MM.1S (cell line): ENCODE results near the gene ELOA.
"Not testable (repeated sequence)": the region's sequence is repeated elsewhere in the genome, so short reads cannot be mapped to it uniquely, and the experiment has no call there.

Experiments used
- DNase-seq: peaks from one replicate; pipeline ENCODE4 v3.0.0-alpha.2; 2015
- H2AFZ ChIP-seq: fragments of 300-600 bp; sonication (generic); 2 replicates; pipeline ENCODE4 v1.6.0; 2016; ENCODE audit warnings: antibody characterized with exemption, low read length
- H3F3A ChIP-seq: fragments of 300-600 bp; sonication (generic); 2 replicates; pipeline ENCODE4 v1.6.1; 2016; ENCODE audit warnings: mild to moderate bottlenecking, antibody characterized with exemption, low read length, moderate library complexity, mixed read lengths; ENCODE audit not compliant: insufficient read depth
- H3K27ac ChIP-seq: fragments of 300-600 bp; sonication (generic); 2 replicates; pipeline ENCODE4 v1.5.1; 2016; ENCODE audit warnings: mild to moderate bottlenecking, low read length
- H3K27me3 ChIP-seq: fragments of 300-600 bp; sonication (generic); replicated peaks from 2 replicates; pipeline ENCODE4 v1.6.0; 2016; ENCODE audit warnings: low read length; ENCODE audit not compliant: insufficient read depth
- H3K36me3 ChIP-seq: fragments of 300-600 bp; sonication (generic); replicated peaks from 2 replicates; pipeline ENCODE4 v1.6.1; 2016; ENCODE audit warnings: mild to moderate bottlenecking, low read length, mixed read lengths; ENCODE audit not compliant: insufficient read depth
- H3K4me1 ChIP-seq: fragments of 300-600 bp; sonication (generic); 2 replicates; pipeline ENCODE4 v1.6.1; 2016; ENCODE audit warnings: low read length, mixed read lengths
- H3K4me2 ChIP-seq: fragments of 300-600 bp; sonication (generic); 2 replicates; pipeline ENCODE4 v1.6.0; 2016; ENCODE audit warnings: low read depth, low read length
- H3K4me3 ChIP-seq: fragments of 300-600 bp; sonication (generic); 2 replicates; pipeline ENCODE4 v1.5.1; 2016; ENCODE audit warnings: low read length, mixed read lengths
- H3K79me2 ChIP-seq: fragments of 300-600 bp; sonication (generic); 2 replicates; pipeline ENCODE4 v1.6.1; 2016; ENCODE audit warnings: mixed run types, low read length, mixed read lengths
- H3K9ac ChIP-seq: fragments of 300-600 bp; sonication (generic); 2 replicates; pipeline ENCODE4 v1.6.1; 2016; ENCODE audit warnings: low read length, mixed read lengths
- H3K9me2 ChIP-seq: fragments of 300-600 bp; sonication (generic); replicated peaks from 2 replicates; pipeline ENCODE4 v1.6.1; 2016; ENCODE audit warnings: mild to moderate bottlenecking, low read length, mixed read lengths; ENCODE audit not compliant: insufficient read depth
- H3K9me3 ChIP-seq: fragments of 300-600 bp; sonication (generic); replicated peaks from 2 replicates; pipeline ENCODE4 v1.6.1; 2016; ENCODE audit warnings: mild to moderate bottlenecking, low read length, mixed read lengths; ENCODE audit not compliant: insufficient read depth
- H4K20me1 ChIP-seq: fragments of 300-600 bp; sonication (generic); 2 replicates; pipeline ENCODE4 v1.6.1; 2016; ENCODE audit warnings: mild to moderate bottlenecking, low read length, moderate library complexity, mixed read lengths; ENCODE audit not compliant: insufficient read depth
- CTCF ChIP-seq: fragments of 300-600 bp; sonication (generic); IDR thresholded peaks from 2 replicates; pipeline ENCODE4 v1.5.1; 2016; ENCODE audit warnings: antibody characterized with exemption, low read length, mixed read lengths
- EZH2 ChIP-seq: fragments of 300-600 bp; sonication (generic); optimal IDR thresholded peaks from 2 replicates; pipeline ENCODE3; 2017; ENCODE audit warnings: low read depth, mild to moderate bottlenecking, antibody characterized with exemption, low read length, mixed read lengths
- EZH2phosphoT487 ChIP-seq: fragments of 300-600 bp; sonication (generic); IDR thresholded peaks from 2 replicates; pipeline ENCODE4 v1.6.1; 2018; ENCODE audit warnings: antibody characterized with exemption, low read length

Gene ELOA

GRCh38 chr1:23727362-23727811 is 15.9 kb upstream of the ELOA start:
- H3K4me3 ChIP-seq: no peak overlapping the region
- H3K4me2 ChIP-seq: no peak overlapping the region
- H3K79me2 ChIP-seq: no peaks in the 10 kb centered on the region
- no peaks in the 10 kb centered on the region for H3K36me3 ChIP-seq
- H3K9ac ChIP-seq: no peak overlapping the region
- H3K27me3 ChIP-seq: no peaks in the 10 kb centered on the region
- TF ChIP-seq EZH2 (no peak), CTCF (no peak), EZH2phosphoT487 (no peak)
- no peak for DNase-seq
- no peaks in the 10 kb centered on the region for H3K4me1 ChIP-seq
- no peaks in the 10 kb centered on the region for H3K9me2 ChIP-seq
- H2AFZ ChIP-seq: no peak overlapping the region
- H3F3A ChIP-seq: no peaks in the 10 kb centered on the region
- H3K27ac ChIP-seq: no peak overlapping the region
- no peaks in the 10 kb centered on the region for H4K20me1 ChIP-seq
- H3K9me3 ChIP-seq: no peaks in the 10 kb centered on the region

- DNase-seq: no peak
- no peaks in the 10 kb centered on the region for H3K36me3 ChIP-seq
- H3K4me3 ChIP-seq: no peak overlapping the region
- no peak overlapping the region for H2AFZ ChIP-seq
- no peaks in the 10 kb centered on the region for H3K27me3 ChIP-seq
- peaks cover 11% of the 10 kb centered on the region for H3K4me1 ChIP-seq
- no peaks in the 10 kb centered on the region for H4K20me1 ChIP-seq
- no peaks in the 10 kb centered on the region for H3K9me2 ChIP-seq
- no peaks in the 10 kb centered on the region for H3K79me2 ChIP-seq
- TF ChIP-seq EZH2: no peak
- no peak for TF ChIP-seq CTCF
- no peak for TF ChIP-seq EZH2phosphoT487
- H3K4me2 ChIP-seq: no peak overlapping the region
- no peak overlapping the region for H3K27ac ChIP-seq
- H3K9ac ChIP-seq: no peak overlapping the region
- H3K9me3 ChIP-seq: no peaks in the 10 kb centered on the region
- H3F3A ChIP-seq: peaks cover 7% of the 10 kb centered on the region; the same call in 1 of the 2 replicates
These were observed 10.7 kb upstream of the ELOA start for GRCh38 chr1:23732363-23733224.

- H3K9me3 ChIP-seq, H3K27ac ChIP-seq, H3K27me3 ChIP-seq, H3K9ac ChIP-seq, H3K9me2 ChIP-seq, H3K4me3 ChIP-seq, H3K79me2 ChIP-seq, H3F3A ChIP-seq, H4K20me1 ChIP-seq, H2AFZ ChIP-seq, H3K36me3 ChIP-seq, H3K4me2 ChIP-seq: not testable (repeated sequence)
- peak; percentile 33 for DNase-seq
- peaks cover 11% of the 10 kb centered on the region for H3K4me1 ChIP-seq
These were observed 10.0 kb upstream of the ELOA start for GRCh38 chr1:23733281-23733680.

GRCh38 chr1:23736437-23737134 is 6.7 kb upstream of the ELOA start:
- TF ChIP-seq EZH2 (no peak), CTCF (no peak), EZH2phosphoT487 (no peak)
- Histone ChIP-seq H4K20me1 (no peaks in the 10 kb centered on the region), H3K9me2 (no peaks in the 10 kb centered on the region)

More at GRCh38 chr1:23736437-23737134, 6.7 kb upstream of the ELOA start:
- DNase-seq: peak; percentile 74
- no peak overlapping the region for H3K9ac ChIP-seq
- no peaks in the 10 kb centered on the region for H3K79me2 ChIP-seq
- peaks cover 7% of the 10 kb centered on the region; the same call in 1 of the 2 replicates for H3F3A ChIP-seq
- peaks cover 11% of the 10 kb centered on the region for H3K4me1 ChIP-seq
- H3K4me3 ChIP-seq: no peak overlapping the region
- H3K4me2 ChIP-seq: no peak overlapping the region
- no peaks in the 10 kb centered on the region for H3K27me3 ChIP-seq
- H2AFZ ChIP-seq: no peak overlapping the region
- H3K27ac ChIP-seq: no peak overlapping the region
- H3K36me3 ChIP-seq: no peaks in the 10 kb centered on the region
- no peaks in the 10 kb centered on the region for H3K9me3 ChIP-seq
